IPS-20b (cell line): ENCODE measurements around the gene TXNL1.

Experiments used
- H3K27ac ChIP-seq: one replicate; pipeline ENCODE4 v1.5.1; 2013; ENCODE audit warnings: low read length
- H3K27me3 ChIP-seq: 2 replicates; pipeline ENCODE4 v1.6.1; 2013; ENCODE audit warnings: mild to moderate bottlenecking, low read length, inconsistent platforms; ENCODE audit not compliant: insufficient read depth
- H3K36me3 ChIP-seq: 2 replicates; pipeline ENCODE4 v1.6.1; 2013; ENCODE audit warnings: low read depth, mild to moderate bottlenecking, inconsistent platforms, low read length, moderate library complexity; ENCODE audit not compliant: insufficient read depth
- H3K4me1 ChIP-seq: 2 replicates; pipeline ENCODE4 v1.6.1; 2013; ENCODE audit warnings: mild to moderate bottlenecking, control low read depth, inconsistent platforms, low read length, moderate library complexity; ENCODE audit not compliant: insufficient read depth
- H3K4me3 ChIP-seq: 2 replicates; pipeline ENCODE4 v1.5.1; 2013; ENCODE audit warnings: mild to moderate bottlenecking, low read length, inconsistent platforms
- H3K9ac ChIP-seq: 2 replicates; pipeline ENCODE4 v1.6.1; 2013; ENCODE audit warnings: low read depth, mild to moderate bottlenecking, inconsistent platforms, low read length, moderate library complexity
- H3K9me3 ChIP-seq: 2 replicates; pipeline ENCODE4 v1.6.1; 2013; ENCODE audit warnings: mild to moderate bottlenecking, low read depth, low read length, inconsistent platforms; ENCODE audit not compliant: insufficient read depth

Gene TXNL1

DNA sequence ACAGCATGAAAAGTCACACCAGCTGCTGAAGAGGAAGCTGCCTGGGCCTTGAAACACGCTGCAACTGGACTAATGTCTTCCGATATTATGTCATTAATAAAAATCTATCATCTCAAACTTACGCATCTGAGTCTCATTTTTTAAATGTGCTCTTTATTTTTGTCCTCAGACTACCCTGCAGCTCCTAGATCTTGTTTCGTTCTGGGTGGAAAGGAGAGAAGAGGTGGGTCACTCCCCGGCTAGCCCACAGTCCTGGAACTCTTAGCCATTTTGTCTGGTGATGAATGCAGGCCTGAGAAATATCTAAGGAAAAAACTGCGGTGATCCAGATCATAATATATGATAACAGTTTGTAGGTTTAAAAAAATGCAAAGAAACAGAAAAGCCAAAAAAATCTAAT, 73.3 kb downstream of the TXNL1 start:
- no peak overlapping the region for H3K27ac ChIP-seq
- H3K27me3 ChIP-seq = no peaks in the 10 kb centered on the region
- H3K9ac ChIP-seq = no peak overlapping the region
- no peaks in the 10 kb centered on the region for H3K9me3 ChIP-seq
- 0 out of 2 replicates have a peak, but pooled peaks cover 3% of the 10 kb centered on the region for H3K4me1 ChIP-seq
- no peaks in the 10 kb centered on the region for H3K36me3 ChIP-seq
- H3K4me3 ChIP-seq = no peak overlapping the region

DNA sequence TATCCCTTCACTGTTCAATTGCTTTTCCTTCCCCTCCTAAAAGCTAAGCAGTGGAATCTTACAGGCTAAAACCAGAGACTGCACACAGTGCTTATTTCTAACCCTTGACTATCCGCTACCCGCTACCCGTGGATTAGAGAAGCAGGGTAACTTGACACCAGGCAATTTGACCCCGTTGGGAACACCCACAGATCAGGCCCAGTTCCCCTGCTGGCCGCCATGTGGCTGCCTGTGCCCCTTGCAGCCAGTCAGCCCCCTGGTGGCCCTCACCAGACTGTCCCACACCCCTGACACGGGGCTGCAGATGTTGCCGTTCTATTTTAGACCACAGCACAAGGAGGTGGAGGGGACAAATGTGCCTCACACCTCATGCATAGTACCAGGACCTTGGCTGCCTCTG, 74.8 kb downstream of the TXNL1 start:
- no peaks in the 10 kb centered on the region for H3K36me3 ChIP-seq
- H3K9me3 ChIP-seq = no peaks in the 10 kb centered on the region
- no peaks in the 10 kb centered on the region for H3K27me3 ChIP-seq
- H3K27ac ChIP-seq = no peak overlapping the region
- 0 out of 2 replicates have a peak, but pooled peaks cover 3% of the 10 kb centered on the region for H3K4me1 ChIP-seq
- H3K9ac ChIP-seq = no peak overlapping the region
- peak overlapping the region; percentile 17; the same call in 1 of the 2 replicates for H3K4me3 ChIP-seq

DNA sequence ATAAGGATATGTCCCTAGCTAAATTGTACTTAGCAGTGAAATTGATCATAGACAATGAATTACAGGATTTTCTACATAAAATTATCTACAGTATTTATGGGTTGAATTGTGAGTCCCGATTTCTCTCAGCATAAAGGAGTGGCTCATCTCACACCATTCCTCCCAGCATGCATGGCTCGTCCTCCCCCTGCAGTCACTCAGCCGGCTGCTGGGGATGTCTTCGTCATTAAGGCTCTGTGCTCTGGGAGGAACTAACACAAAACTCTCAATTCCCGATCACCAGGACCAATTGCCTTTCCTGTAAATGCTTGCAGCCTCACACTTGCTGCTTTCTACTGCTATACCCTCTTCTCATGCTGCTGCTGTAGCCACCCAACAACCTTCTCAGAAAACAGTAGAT, 75.9 kb downstream of the TXNL1 start:
- Histone ChIP-seq H3K36me3 (no peaks in the 10 kb centered on the region), H3K27me3 (no peaks in the 10 kb centered on the region), H3K9me3 (no peaks in the 10 kb centered on the region), H3K4me1 (0 out of 2 replicates have a peak, but pooled peaks cover 3% of the 10 kb centered on the region), H3K27ac (no peak overlapping the region), H3K9ac (no peak overlapping the region), H3K4me3 (no peak overlapping the region)

DNA sequence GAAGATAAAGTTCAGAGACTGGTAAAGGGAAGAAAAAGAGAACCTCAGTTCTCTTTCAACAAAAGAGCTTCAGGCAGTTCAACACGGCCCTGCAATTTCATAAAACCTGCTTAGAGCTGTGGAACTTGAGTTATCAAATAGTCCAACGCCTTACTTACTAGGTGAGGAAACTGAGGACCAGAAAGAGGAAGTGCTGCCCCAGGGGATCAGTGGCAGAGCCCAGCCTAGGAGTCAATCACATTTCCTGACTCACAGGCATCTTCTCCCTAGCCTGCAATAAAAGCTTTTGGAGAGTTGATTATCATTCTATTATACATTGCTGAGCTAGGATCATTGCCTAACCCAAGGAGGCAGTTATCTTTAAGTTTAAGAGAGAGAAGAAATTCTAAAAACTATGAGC, 77.4 kb downstream of the TXNL1 start:
- Histone ChIP-seq H3K36me3 (no peaks in the 10 kb centered on the region), H3K9ac (no peak overlapping the region), H3K4me3 (no peak overlapping the region), H3K4me1 (0 out of 2 replicates have a peak, but pooled peaks cover 3% of the 10 kb centered on the region), H3K27me3 (no peaks in the 10 kb centered on the region), H3K27ac (no peak overlapping the region), H3K9me3 (no peaks in the 10 kb centered on the region)

DNA sequence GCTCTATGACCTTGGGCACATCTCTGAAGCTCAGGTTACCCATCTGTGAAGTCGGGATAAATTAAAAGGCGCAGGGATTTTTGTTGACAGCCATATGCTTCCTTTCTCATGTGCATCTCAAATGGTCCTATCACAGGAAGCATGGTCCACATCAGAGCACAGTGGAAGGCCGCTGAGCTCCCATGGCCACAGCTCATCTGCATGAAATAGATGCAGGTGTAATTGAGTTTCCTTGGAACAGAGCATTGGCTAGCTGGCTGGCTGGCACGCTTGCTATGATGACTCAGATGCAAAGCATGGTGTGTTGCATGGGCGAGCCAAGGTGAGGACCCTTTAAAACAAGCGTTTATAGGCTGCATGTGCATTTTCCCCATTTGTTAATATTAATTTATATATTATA, 79.3 kb downstream of the TXNL1 start:
- H3K27ac ChIP-seq = no peak overlapping the region
- no peaks in the 10 kb centered on the region for H3K36me3 ChIP-seq
- H3K9ac ChIP-seq = no peak overlapping the region
- no peak overlapping the region for H3K4me3 ChIP-seq
- H3K9me3 ChIP-seq = no peaks in the 10 kb centered on the region
- H3K27me3 ChIP-seq = no peaks in the 10 kb centered on the region
- H3K4me1 ChIP-seq = 0 out of 2 replicates have a peak, but pooled peaks cover 3% of the 10 kb centered on the region

DNA sequence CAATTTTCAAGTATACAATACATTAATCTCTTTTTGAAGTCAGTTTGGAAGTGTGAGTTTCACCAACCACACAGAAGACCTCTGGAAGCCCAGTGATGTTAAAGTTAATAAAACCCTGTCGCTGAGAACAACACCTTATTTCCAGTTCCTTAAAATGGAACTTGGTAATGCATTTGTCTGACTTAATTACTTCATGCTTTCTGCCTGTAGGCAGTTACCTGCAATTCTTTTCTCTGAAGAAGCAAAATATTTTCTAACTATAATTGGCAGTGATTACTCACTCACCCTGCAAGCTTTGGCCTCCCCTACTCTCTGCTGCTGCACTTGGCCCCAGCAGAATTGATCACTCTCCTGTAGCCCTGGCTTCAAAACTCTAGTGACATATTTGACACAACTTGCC, 81.5 kb downstream of the TXNL1 start:
- Histone ChIP-seq H3K9me3 (no peaks in the 10 kb centered on the region), H3K36me3 (no peaks in the 10 kb centered on the region), H3K4me1 (no peaks in the 10 kb centered on the region)

DNA sequence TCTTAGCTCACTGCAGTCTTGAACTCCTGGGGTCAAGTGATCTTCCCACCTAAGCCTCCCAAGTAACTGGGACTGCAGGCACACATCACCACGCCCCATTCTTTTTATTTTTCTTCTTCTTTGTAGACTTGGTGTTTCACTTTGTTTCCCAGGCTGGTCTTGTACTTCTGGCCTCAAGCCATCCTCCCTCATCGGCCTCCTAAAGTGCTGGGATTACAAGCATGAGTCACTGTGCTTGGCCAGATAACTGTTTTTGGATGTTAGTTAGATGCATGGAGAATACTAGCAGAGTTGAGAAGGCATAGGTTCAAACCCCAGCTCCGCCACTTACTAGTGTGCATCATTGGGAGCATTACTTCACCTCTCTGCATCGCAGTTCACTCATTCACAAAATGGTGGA, 88.3 kb downstream of the TXNL1 start:
- Histone ChIP-seq H3K9me3 (no peaks in the 10 kb centered on the region), H3K36me3 (no peaks in the 10 kb centered on the region), H3K4me3 (no peak overlapping the region), H3K4me1 (no peaks in the 10 kb centered on the region), H3K9ac (no peak overlapping the region), H3K27me3 (no peaks in the 10 kb centered on the region), H3K27ac (no peak overlapping the region)

More for the DNA sequence above, 81.5 kb downstream of the TXNL1 start:
- Histone ChIP-seq H3K4me3 (no peak overlapping the region), H3K27me3 (no peaks in the 10 kb centered on the region), H3K9ac (no peak overlapping the region), H3K27ac (no peak overlapping the region)
